ENCODE measurements around the gene NFKBIZ.

Gene NFKBIZ

DNA sequence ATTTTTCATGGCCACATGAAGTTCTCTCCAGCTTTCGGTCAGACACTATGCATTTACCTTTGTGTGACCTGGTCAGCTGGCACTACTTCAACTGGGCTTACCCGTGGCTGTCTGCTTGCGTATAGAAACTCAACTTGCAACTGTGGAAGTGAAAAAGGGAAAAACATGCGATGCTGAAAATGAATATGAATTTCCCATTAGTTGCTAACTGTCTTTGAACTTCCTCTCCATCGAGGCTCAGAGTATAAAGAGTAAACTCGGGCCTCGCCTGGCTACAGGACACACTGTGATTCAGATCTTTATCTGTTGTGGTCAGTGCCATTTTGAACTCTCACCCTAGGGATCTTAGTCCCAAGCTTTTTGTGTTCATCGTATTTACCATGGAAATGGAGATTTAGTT is 26.8 kb downstream of the NFKBIZ start:
- no peaks in the 10 kb centered on the region for H3K27me3 ChIP-seq (ENCODE audit: low read depth, low read length)
- H3K4me1 ChIP-seq (ENCODE audit: low read length): peaks cover 43% of the 10 kb centered on the region
- peak overlapping the region; percentile 69 for H3K27ac ChIP-seq (ENCODE audit: low read length)
- no peaks in the 10 kb centered on the region for H4K20me1 ChIP-seq (ENCODE audit: insufficient read depth, low read length)
- TF ChIP-seq, protein P1, sequence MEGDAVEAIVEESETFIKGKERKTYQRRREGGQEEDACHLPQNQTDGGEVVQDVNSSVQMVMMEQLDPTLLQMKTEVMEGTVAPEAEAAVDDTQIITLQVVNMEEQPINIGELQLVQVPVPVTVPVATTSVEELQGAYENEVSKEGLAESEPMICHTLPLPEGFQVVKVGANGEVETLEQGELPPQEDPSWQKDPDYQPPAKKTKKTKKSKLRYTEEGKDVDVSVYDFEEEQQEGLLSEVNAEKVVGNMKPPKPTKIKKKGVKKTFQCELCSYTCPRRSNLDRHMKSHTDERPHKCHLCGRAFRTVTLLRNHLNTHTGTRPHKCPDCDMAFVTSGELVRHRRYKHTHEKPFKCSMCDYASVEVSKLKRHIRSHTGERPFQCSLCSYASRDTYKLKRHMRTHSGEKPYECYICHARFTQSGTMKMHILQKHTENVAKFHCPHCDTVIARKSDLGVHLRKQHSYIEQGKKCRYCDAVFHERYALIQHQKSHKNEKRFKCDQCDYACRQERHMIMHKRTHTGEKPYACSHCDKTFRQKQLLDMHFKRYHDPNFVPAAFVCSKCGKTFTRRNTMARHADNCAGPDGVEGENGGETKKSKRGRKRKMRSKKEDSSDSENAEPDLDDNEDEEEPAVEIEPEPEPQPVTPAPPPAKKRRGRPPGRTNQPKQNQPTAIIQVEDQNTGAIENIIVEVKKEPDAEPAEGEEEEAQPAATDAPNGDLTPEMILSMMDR (IDR thresholded peaks at IDR 0.05; ENCODE audit: low read depth, low read length): no peak
- TF ChIP-seq EZH2phosphoT487 (IDR thresholded peaks at IDR 0.05; ENCODE audit: low read depth): no peak
- peak overlapping the region; percentile 48 for H3K4me2 ChIP-seq (ENCODE audit: low read length)
- H3K79me2 ChIP-seq (ENCODE audit: low read length): no peaks in the 10 kb centered on the region
- no peak overlapping the region for H2AFZ ChIP-seq (ENCODE audit: low read depth, low read length)
- H3K9me3 ChIP-seq (ENCODE audit: insufficient read depth, low read length): no peaks in the 10 kb centered on the region; the same call in 1 of the 2 replicates
- H3K36me3 ChIP-seq (replicated peaks; ENCODE audit: low read depth, low read length): peaks cover 16% of the 10 kb centered on the region
- H3K4me3 ChIP-seq (ENCODE audit: low read length): peak overlapping the region; percentile 5
- peak overlapping the region; percentile 25; the same call in 1 of the 2 replicates for H3K9ac ChIP-seq (ENCODE audit: low read length)

DNA sequence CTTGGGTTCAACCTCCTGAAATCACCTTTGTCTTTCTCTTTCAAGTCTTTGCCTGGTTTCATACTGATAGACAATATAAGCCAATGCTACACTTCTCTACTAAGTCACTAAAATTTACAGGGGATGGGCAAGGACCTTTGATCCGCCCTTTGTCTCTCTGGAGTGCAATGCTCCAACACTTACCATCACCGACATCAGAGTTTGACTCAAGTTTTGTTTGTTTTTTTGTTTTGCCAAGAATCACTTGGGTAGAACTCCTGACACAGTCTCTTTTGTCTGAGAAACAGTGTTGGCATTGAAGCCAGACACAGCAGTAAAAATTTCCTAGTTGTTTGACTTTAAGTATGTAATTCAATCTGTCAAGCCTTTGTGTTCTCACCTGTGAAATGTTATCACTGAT is 29.3 kb downstream of the NFKBIZ start:
- no peak overlapping the region for H3K4me2 ChIP-seq (ENCODE audit: low read length)
- H2AFZ ChIP-seq (ENCODE audit: low read depth, low read length): no peak overlapping the region
- no peaks in the 10 kb centered on the region for H4K20me1 ChIP-seq (ENCODE audit: insufficient read depth, low read length)
- TF ChIP-seq, protein P1 (IDR thresholded peaks at IDR 0.05; ENCODE audit: low read depth, low read length): no peak
- no peak for TF ChIP-seq EZH2phosphoT487 (IDR thresholded peaks at IDR 0.05; ENCODE audit: low read depth)
- H3K27me3 ChIP-seq (ENCODE audit: low read depth, low read length): no peaks in the 10 kb centered on the region
- H3K36me3 ChIP-seq (replicated peaks; ENCODE audit: low read depth, low read length): peaks cover 16% of the 10 kb centered on the region
- H3K79me2 ChIP-seq (ENCODE audit: low read length): no peaks in the 10 kb centered on the region
- H3K4me1 ChIP-seq (ENCODE audit: low read length): peaks cover 39% of the 10 kb centered on the region
- H3K9me3 ChIP-seq (ENCODE audit: insufficient read depth, low read length): no peaks in the 10 kb centered on the region; the same call in 1 of the 2 replicates
- no peak overlapping the region for H3K27ac ChIP-seq (ENCODE audit: low read length)
- no peak overlapping the region for H3K9ac ChIP-seq (ENCODE audit: low read length)
- no peak overlapping the region for H3K4me3 ChIP-seq (ENCODE audit: low read length)

DNA sequence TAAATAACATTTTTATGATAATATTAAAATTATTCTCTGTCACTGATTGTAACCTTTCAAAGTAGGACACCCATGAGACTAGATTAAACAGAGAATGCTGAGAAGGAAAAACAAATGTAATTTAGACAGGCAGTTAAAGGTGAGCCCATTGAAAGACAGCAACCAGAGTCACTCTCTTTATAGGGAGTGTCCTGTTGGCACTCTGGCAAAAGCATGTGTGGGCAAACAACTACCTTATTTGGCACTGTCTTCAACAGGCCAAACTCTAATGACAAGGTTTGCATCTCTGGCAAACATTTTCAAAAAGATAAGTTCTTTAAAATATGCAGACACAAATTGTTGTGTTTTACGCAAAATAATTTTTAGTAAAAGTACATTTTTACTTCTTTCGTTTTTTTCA is 29.8 kb downstream of the NFKBIZ start:
- Histone ChIP-seq H3K9me3 (ENCODE audit: insufficient read depth, low read length) (no peaks in the 10 kb centered on the region; the same call in 1 of the 2 replicates), H3K36me3 (replicated peaks; ENCODE audit: low read depth, low read length) (peaks cover 16% of the 10 kb centered on the region), H3K79me2 (ENCODE audit: low read length) (no peaks in the 10 kb centered on the region), H3K4me1 (ENCODE audit: low read length) (peaks cover 37% of the 10 kb centered on the region), H3K27ac (ENCODE audit: low read length) (no peak overlapping the region), H2AFZ (ENCODE audit: low read depth, low read length) (no peak overlapping the region), H4K20me1 (ENCODE audit: insufficient read depth, low read length) (no peaks in the 10 kb centered on the region), H3K4me2 (ENCODE audit: low read length) (no peak overlapping the region), H3K9ac (ENCODE audit: low read length) (no peak overlapping the region), H3K27me3 (ENCODE audit: low read depth, low read length) (no peaks in the 10 kb centered on the region), H3K4me3 (ENCODE audit: low read length) (no peak overlapping the region)
- TF ChIP-seq, protein P1 (IDR thresholded peaks at IDR 0.05; ENCODE audit: low read depth, low read length): no peak
- TF ChIP-seq EZH2phosphoT487 (IDR thresholded peaks at IDR 0.05; ENCODE audit: low read depth): no peak

DNA sequence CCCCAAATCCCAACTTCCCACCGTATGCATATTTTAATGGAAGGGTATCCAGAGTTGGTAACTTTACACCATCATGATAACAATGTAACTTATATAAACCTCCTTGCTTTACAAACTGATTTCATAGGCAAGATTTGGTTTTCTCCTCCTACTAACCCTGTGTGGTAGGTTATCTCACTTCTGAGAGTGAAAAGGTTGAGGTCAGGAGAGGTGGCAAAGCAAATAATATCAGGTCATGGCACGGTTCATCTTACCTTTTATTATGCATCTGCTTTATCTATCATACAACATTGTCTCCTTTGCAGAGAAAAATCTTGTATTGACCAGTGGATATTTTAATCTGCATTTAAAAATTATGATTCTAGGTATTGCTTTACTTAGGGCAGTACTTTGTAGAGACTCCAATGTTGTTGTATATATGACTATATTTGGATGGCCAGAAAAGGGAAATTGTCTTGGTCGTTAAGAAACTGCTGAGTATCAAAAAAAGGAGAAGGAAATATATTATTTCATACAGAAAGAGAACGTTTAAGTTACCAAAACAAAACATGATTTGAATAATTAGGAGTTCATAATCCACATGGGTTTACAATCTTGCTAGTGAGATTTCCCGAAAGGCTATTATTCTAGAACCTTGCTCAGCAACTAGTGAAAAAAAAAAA is 30.4 kb downstream of the NFKBIZ start:
- TF ChIP-seq, protein P1 (IDR thresholded peaks at IDR 0.05; ENCODE audit: low read depth, low read length): no peak
- TF ChIP-seq EZH2phosphoT487 (IDR thresholded peaks at IDR 0.05; ENCODE audit: low read depth): no peak
- no peak overlapping the region for H2AFZ ChIP-seq (ENCODE audit: low read depth, low read length)
- no peak overlapping the region for H3K4me3 ChIP-seq (ENCODE audit: low read length)

More for the DNA sequence above, 30.4 kb downstream of the NFKBIZ start:
- H3K9me3 ChIP-seq (ENCODE audit: insufficient read depth, low read length): no peaks in the 10 kb centered on the region
- no peak overlapping the region for H3K4me2 ChIP-seq (ENCODE audit: low read length)
- peaks cover 16% of the 10 kb centered on the region for H3K36me3 ChIP-seq (replicated peaks; ENCODE audit: low read depth, low read length)
- H3K9ac ChIP-seq (ENCODE audit: low read length): no peak overlapping the region
- H3K27me3 ChIP-seq (ENCODE audit: low read depth, low read length): no peaks in the 10 kb centered on the region
- H4K20me1 ChIP-seq (ENCODE audit: insufficient read depth, low read length): no peaks in the 10 kb centered on the region
- H3K27ac ChIP-seq (ENCODE audit: low read length): no peak overlapping the region
- H3K4me1 ChIP-seq (ENCODE audit: low read length): peaks cover 37% of the 10 kb centered on the region
- no peaks in the 10 kb centered on the region for H3K79me2 ChIP-seq (ENCODE audit: low read length)
